Esophagus muscularis mucosa (tissue), 4 donors: ENCODE measurements around the gene PGBD5. TPM values are rescaled to one million over a fixed set of nuclear protein-coding genes. Genes with fewer than 3 reads are reported as not detected.

ENCODE experiments used
- DNase-seq: peaks from one replicate; pipeline ENCODE4 v3.0.0-alpha.2; 2017; ENCODE audit errors: extremely low spot score
- H3K27ac ChIP-seq, 4 donors: fragments of 200-600 bp; sonication (generic); replicated peaks in 1 of 4; 1 replicate in 3 of 4; 2 replicates in 1 of 4; pipeline ENCODE4 v1.5.1; 2016 to 2019; ENCODE audit warnings: mild to moderate bottlenecking in 1 of 4
- H3K27me3 ChIP-seq, 4 donors: fragments of 200-600 bp; sonication (generic); one replicate each; pipeline versions ENCODE4 v1.5.1 to v1.6.0; 2016 to 2019
- H3K36me3 ChIP-seq, 4 donors: fragments of 200-600 bp; sonication (generic); one replicate each; pipeline ENCODE4 v1.5.1; 2016 to 2019
- H3K4me1 ChIP-seq, 4 donors: fragments of 200-600 bp; sonication (generic); one replicate each; pipeline ENCODE4 v1.5.1; 2016 to 2019
- H3K4me3 ChIP-seq, 4 donors: fragments of 200-600 bp; sonication (generic); 1 replicate in 2 of 4; 2 replicates in 2 of 4; pipeline ENCODE4 v1.5.1; 2016 to 2019; ENCODE audit warnings: mild to moderate bottlenecking in 4 of 4, moderate library complexity in 1 of 4
- H3K9me3 ChIP-seq, 4 donors: fragments of 200-600 bp; sonication (generic); 1 replicate in 3 of 4; 2 replicates in 1 of 4; pipeline ENCODE4 v1.5.1; 2016 to 2019
- EP300 ChIP-seq: sonication (generic); formaldehyde crosslinking; IDR thresholded peaks from one replicate; pipeline ENCODE4 v1.6.1; 2017; ENCODE audit warnings: antibody characterized with exemption
- POLR2A ChIP-seq: fragments of 450-650 bp; IDR thresholded peaks from one replicate; pipeline ENCODE4 v1.6.1; 2017; ENCODE audit warnings: antibody characterized with exemption, moderate library complexity, mild to moderate bottlenecking, low read depth
- POLR2AphosphoS5 ChIP-seq, 2 donors: sonication (generic); formaldehyde crosslinking; IDR thresholded peaks; one replicate each; pipeline ENCODE4 v1.6.1; 2017; ENCODE audit warnings: antibody characterized with exemption in 2 of 2
- WGBS: methylation state at CpG from one replicate; pipeline ENCODE4 v1.1.5; 2018; 5-methylcytosine and 5-hydroxymethylcytosine counted together
- intact Hi-C: fragments of 100-400 bp; cut with DNase I; formaldehyde crosslinking; loops from one replicate; pipeline ENCODE4 v1.15.1; 2023
- total RNA-seq, 4 donors: library from RNA; depleted of rRNA; stranded (reverse); fragments of >200 nt; gene quantifications; one replicate each; pipeline versions ENCODE4 v1.1.0 to v1.2.1, GENCODE V29; 2016
- TF ChIP-seq, protein P1 (sequence below), 3 experiments: fragments of 200-600 bp in 2 of 3; fragments of 450-650 bp in 1 of 3; sonication (generic) in 2 of 3; IDR thresholded peaks; one replicate each; pipeline ENCODE4 v1.5.1; 2017 to 2019; ENCODE audit warnings: antibody characterized with exemption in 3 of 3, mild to moderate bottlenecking in 2 of 3, moderate library complexity in 1 of 3

Gene PGBD5
- total RNA-seq, 4 donors from 2014 or later = 0.19 to 1.2 (median 0.62) TPM

DNA sequence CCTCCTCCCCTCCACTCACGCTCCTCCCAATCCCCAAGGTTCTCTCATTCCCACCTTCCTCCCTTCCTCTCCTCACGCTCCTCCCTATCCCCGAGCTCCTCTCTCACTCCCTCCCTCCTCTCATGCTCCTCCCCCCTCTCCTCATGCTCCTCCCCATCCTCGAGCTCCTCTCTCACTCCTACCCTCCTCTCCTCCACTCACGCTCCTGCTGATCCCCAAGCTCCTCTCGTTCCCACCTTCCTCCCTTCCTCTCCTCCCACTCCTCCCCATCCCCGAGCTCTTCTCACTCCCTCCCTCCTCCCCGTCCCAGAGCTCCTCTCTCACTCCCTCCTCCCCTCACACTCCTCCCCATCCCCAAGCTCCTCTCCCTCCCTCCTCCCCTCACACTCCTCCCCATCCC lies 31.4 kb downstream of the PGBD5 start:
- H3K27me3 ChIP-seq = peaks cover 0 to 57% (median 0%) of the 10 kb centered on the region in 4 donors
- DNase-seq = no peak
- 85% methylated on average over 8 of the region's 8 CpGs for WGBS
- no peaks in the 10 kb centered on the region for H3K4me1 ChIP-seq
- H3K9me3 ChIP-seq = peaks cover 0 to 5% (median 0%) of the 10 kb centered on the region in 4 donors
- no peaks in the 10 kb centered on the region for H3K36me3 ChIP-seq
- intact Hi-C loops = no loop called here
- no peak overlapping the region for H3K4me3 ChIP-seq
- TF ChIP-seq, protein P1, sequence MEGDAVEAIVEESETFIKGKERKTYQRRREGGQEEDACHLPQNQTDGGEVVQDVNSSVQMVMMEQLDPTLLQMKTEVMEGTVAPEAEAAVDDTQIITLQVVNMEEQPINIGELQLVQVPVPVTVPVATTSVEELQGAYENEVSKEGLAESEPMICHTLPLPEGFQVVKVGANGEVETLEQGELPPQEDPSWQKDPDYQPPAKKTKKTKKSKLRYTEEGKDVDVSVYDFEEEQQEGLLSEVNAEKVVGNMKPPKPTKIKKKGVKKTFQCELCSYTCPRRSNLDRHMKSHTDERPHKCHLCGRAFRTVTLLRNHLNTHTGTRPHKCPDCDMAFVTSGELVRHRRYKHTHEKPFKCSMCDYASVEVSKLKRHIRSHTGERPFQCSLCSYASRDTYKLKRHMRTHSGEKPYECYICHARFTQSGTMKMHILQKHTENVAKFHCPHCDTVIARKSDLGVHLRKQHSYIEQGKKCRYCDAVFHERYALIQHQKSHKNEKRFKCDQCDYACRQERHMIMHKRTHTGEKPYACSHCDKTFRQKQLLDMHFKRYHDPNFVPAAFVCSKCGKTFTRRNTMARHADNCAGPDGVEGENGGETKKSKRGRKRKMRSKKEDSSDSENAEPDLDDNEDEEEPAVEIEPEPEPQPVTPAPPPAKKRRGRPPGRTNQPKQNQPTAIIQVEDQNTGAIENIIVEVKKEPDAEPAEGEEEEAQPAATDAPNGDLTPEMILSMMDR (IDR thresholded peaks at IDR 0.05) = no peak
- TF ChIP-seq EP300 (no peak), POLR2A (no peak), POLR2AphosphoS5 (IDR thresholded peaks at IDR 0.05) (no peak)
- H3K27ac ChIP-seq = no peak overlapping the region

DNA sequence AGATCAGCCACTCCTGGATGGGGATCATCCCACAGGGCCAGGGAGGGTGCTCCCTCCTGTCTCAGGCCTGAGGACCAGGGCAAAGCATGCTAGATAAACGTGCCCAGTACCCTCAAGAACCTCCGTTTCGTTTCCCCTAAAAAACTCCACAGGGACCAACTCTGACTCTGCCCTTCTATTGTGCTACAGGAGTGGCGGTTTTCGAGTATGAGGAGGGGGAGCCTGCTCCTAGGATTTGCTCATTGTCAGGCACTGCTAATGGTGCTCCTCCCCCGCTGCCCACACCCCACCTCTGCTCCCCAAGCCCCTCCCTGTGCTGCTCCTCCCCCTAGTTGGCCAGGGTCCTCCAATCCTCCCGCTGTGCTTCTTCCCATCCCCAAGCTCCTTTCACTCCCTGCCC lies 32.0 kb downstream of the PGBD5 start:
- Histone ChIP-seq H3K9me3 (peaks cover 0 to 5% (median 0%) of the 10 kb centered on the region in 4 donors), H3K27me3 (peaks cover 0 to 51% (median 0%) of the 10 kb centered on the region in 4 donors), H3K4me3 (no peak overlapping the region), H3K36me3 (no peaks in the 10 kb centered on the region), H3K27ac (no peak overlapping the region), H3K4me1 (no peaks in the 10 kb centered on the region)
- no peak for DNase-seq
- TF ChIP-seq EP300 (no peak), POLR2AphosphoS5 (IDR thresholded peaks at IDR 0.05) (no peak), POLR2A (no peak)
- TF ChIP-seq, protein P1 (IDR thresholded peaks at IDR 0.05) = no peak
- WGBS = 76% methylated on average over 7 of the region's 7 CpGs
- intact Hi-C loops = no loop called here

DNA sequence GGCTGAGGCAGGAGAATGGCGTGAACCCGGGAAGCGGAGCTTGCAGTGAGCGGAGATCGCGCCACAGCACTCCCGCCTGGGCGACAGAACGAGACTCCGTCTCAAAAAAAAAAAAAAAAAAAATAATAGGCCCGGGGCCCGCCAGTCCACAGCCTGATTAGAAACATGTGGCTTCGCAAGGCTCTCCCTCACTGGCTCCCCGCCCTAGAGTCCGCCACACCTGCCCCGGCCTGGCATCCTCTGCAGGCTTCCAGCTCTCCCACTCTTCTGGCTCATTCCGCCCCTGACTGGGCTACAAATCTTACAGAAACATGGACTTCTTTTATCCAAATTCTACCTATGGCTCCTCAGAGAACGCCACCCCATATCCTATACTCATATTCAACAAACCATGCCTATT lies 32.4 kb downstream of the PGBD5 start:
- H3K36me3 ChIP-seq = no peaks in the 10 kb centered on the region
- no peak for DNase-seq
- H3K4me3 ChIP-seq = no peak overlapping the region
- H3K4me1 ChIP-seq = no peaks in the 10 kb centered on the region
- intact Hi-C loops = no loop called here
- 96% methylated on average over 18 of the region's 18 CpGs for WGBS
- TF ChIP-seq POLR2AphosphoS5 (IDR thresholded peaks at IDR 0.05) (no peak), POLR2A (no peak), EP300 (no peak)
- TF ChIP-seq, protein P1 (IDR thresholded peaks at IDR 0.05) = no peak
- peaks cover 0 to 5% (median 0%) of the 10 kb centered on the region in 4 donors for H3K9me3 ChIP-seq
- no peak overlapping the region for H3K27ac ChIP-seq
- peaks cover 0 to 48% (median 0%) of the 10 kb centered on the region in 4 donors for H3K27me3 ChIP-seq

DNA sequence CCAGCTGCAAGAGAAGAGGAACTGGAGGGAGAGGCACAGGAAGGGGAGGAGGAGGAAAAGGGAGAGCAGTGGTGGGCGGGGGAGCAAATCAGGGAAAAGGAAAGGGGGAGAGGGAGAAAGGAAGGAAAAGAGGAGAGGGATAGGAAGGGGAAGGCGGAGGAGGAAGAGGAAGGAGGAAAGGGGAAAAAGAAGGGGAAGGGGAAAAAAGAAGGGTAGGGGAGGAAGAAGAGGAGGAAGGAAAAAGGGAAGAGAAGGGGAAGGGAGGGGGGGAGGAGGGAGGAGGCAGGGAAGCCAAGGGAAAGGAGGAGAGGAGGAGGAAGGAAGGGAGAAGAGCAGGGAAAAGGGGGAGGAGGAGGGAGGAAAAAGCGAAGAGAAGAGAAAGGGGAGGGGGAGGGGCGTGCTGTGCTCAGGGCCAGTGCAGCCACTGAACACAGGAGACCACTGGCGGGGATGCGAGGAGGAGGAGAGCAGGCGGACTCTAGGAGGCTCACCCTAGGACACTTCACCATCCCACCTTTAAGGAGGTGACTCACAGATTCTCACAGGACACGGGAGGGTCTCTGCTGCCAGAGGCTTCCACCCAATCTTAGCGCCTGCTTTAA lies 33.1 kb downstream of the PGBD5 start:
- H3K4me3 ChIP-seq = no peak overlapping the region
- no peak overlapping the region for H3K27ac ChIP-seq
- intact Hi-C loops = no loop called here
- H3K36me3 ChIP-seq = no peaks in the 10 kb centered on the region
- TF ChIP-seq, protein P1 (IDR thresholded peaks at IDR 0.05) = no peak
- no peak for TF ChIP-seq POLR2A
- no peak for TF ChIP-seq EP300
- TF ChIP-seq POLR2AphosphoS5 (IDR thresholded peaks at IDR 0.05) = no peak
- H3K27me3 ChIP-seq = peaks cover 0 to 42% (median 0%) of the 10 kb centered on the region in 4 donors
- DNase-seq = no peak
- H3K4me1 ChIP-seq = no peaks in the 10 kb centered on the region
- H3K9me3 ChIP-seq = peaks cover 0 to 5% (median 0%) of the 10 kb centered on the region in 4 donors
- 83% methylated on average over 9 of the region's 9 CpGs for WGBS

DNA sequence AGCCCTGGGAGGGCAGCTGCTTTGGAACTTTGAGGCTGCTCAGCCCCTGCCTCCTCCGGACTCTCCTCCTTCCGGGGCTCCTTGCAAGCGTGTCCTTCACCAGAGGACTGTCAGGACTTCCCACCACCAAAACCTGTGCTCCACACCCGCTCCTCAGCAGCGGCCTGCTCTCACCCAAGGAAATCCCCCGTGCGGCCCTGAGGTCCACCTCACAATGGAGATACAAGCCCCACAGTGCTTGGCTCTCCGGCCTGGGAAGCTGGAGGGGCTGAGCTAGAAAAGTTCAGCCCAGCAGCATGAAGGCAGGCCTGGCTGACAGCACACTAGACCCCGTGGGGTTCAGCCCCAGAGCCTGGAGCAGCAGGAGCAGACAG lies 33.6 kb downstream of the PGBD5 start:
- H3K9me3 ChIP-seq = peaks cover 0 to 5% (median 0%) of the 10 kb centered on the region in 4 donors
- peaks cover 0 to 37% (median 0%) of the 10 kb centered on the region in 4 donors for H3K27me3 ChIP-seq
- no peak overlapping the region for H3K4me3 ChIP-seq
- no peaks in the 10 kb centered on the region for H3K36me3 ChIP-seq
- H3K27ac ChIP-seq = no peak overlapping the region
- intact Hi-C loops = no loop called here
- no peak for DNase-seq
- peaks cover 0 to under 1% (median 0%) of the 10 kb centered on the region in 4 donors for H3K4me1 ChIP-seq
- TF ChIP-seq EP300 (no peak), POLR2AphosphoS5 (IDR thresholded peaks at IDR 0.05) (no peak), POLR2A (no peak)
- TF ChIP-seq, protein P1 (IDR thresholded peaks at IDR 0.05) = no peak
- 70% methylated on average over 9 of the region's 9 CpGs for WGBS
